ENCODE data around the gene MRPL18.

DNA sequence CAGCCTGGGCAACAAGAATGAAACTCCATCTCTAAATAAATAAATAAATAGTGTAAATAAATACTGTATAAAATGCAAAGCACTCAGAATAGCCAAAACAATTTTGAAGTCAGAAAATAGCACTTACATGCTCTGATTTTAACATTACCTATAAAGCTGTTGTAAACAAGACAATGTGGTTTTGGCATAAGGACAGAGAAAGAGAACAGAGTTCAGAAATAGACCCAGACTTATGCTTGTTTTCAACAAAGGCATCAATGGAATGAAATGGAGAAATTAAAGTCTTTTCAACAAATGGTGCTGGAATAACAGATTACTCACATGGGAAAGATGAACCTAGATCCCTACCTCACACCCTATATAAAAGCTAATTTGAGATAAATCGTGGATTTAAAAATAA, 18.1 kb upstream of the MRPL18 start:
- TF ChIP-seq, protein P1, sequence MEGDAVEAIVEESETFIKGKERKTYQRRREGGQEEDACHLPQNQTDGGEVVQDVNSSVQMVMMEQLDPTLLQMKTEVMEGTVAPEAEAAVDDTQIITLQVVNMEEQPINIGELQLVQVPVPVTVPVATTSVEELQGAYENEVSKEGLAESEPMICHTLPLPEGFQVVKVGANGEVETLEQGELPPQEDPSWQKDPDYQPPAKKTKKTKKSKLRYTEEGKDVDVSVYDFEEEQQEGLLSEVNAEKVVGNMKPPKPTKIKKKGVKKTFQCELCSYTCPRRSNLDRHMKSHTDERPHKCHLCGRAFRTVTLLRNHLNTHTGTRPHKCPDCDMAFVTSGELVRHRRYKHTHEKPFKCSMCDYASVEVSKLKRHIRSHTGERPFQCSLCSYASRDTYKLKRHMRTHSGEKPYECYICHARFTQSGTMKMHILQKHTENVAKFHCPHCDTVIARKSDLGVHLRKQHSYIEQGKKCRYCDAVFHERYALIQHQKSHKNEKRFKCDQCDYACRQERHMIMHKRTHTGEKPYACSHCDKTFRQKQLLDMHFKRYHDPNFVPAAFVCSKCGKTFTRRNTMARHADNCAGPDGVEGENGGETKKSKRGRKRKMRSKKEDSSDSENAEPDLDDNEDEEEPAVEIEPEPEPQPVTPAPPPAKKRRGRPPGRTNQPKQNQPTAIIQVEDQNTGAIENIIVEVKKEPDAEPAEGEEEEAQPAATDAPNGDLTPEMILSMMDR (IDR thresholded peaks at IDR 0.05), result no peak
- TF ChIP-seq POLR2A (IDR thresholded peaks at IDR 0.05), result no peak
